Measurements from ENCODE around the gene NRXN3. TPM values are rescaled to one million over a fixed set of nuclear protein-coding genes. Genes with fewer than 3 reads are reported as not detected.

Gene NRXN3
- total RNA-seq, 1 experiment from 2014 or later, result not detected

GRCh38 chr14:79193689-79194477, 1023.7 kb downstream of the NRXN3 start:
- ChIA-PET CTCF (no interaction called here), POLR2A (no interaction called here)
- H3K9me3 ChIP-seq (ENCODE audit: control insufficient read depth, insufficient read depth, low read depth, low read length), result no peaks in the 10 kb centered on the region
- no peak overlapping the region for H3K4me3 ChIP-seq (ENCODE audit: low read depth in 2 of 2, low read length in 2 of 2)
- H3K4me1 ChIP-seq (ENCODE audit: control insufficient read depth, insufficient read depth, low read length), result no peaks in the 10 kb centered on the region
- no peak for ATAC-seq
- H3K36me3 ChIP-seq (ENCODE audit: control insufficient read depth, insufficient read depth, low read length), result no peaks in the 10 kb centered on the region
- TF ChIP-seq CTCF (IDR thresholded peaks at IDR 0.05), result no peak
- TF ChIP-seq SIN3A (IDR thresholded peaks at IDR 0.05; ENCODE audit: borderline replicate concordance, insufficient read depth, low read depth, low read length), result no peak
- no peak for TF ChIP-seq REST (IDR thresholded peaks at IDR 0.05; ENCODE audit: insufficient read depth in 1 of 2, low read depth in 2 of 2, low read length in 1 of 2)
- TF ChIP-seq POLR2AphosphoS5 (IDR thresholded peaks at IDR 0.05; ENCODE audit: low read depth, low read length), result no peak
- TF ChIP-seq TCF7L2 (IDR thresholded peaks at IDR 0.05; ENCODE audit: low read depth, low read length), result no peak
- no peak for DNase-seq (ENCODE audit: low read depth, low spot score)
- no TSS peak for BruUV-seq (replicated peaks)
- intact Hi-C loops (cut with micrococcal nuclease; ENCODE audit: unreplicated experiment), result no loop called here
- no peaks in the 10 kb centered on the region for H3K27me3 ChIP-seq (ENCODE audit: control insufficient read depth, insufficient read depth, low read length)
- in situ Hi-C loops (cut with HindIII; ENCODE audit: low pct_unique_long_range_greater_than_20kb, low sequenced_read_pairs), result no loop called here
- H3K27ac ChIP-seq (ENCODE audit: low read length), result no peak overlapping the region

GRCh38 chr14:79196216-79196615, 1026.0 kb downstream of the NRXN3 start:
- ChIA-PET POLR2A (no interaction called here), CTCF (no interaction called here)
- no peak overlapping the region for H3K27ac ChIP-seq (ENCODE audit: low read length)
- H3K9me3 ChIP-seq (ENCODE audit: control insufficient read depth, insufficient read depth, low read depth, low read length), result no peaks in the 10 kb centered on the region
- intact Hi-C loops (cut with micrococcal nuclease; ENCODE audit: unreplicated experiment) (no loop called here), in situ Hi-C loops (cut with HindIII; ENCODE audit: low pct_unique_long_range_greater_than_20kb, low sequenced_read_pairs) (no loop called here)
- H3K36me3 ChIP-seq (ENCODE audit: control insufficient read depth, insufficient read depth, low read length), result no peaks in the 10 kb centered on the region
- no peak for DNase-seq (ENCODE audit: low read depth, low spot score)
- ATAC-seq, result no peak
- no TSS peak for BruUV-seq (replicated peaks)
- H3K4me3 ChIP-seq (ENCODE audit: low read depth in 2 of 2, low read length in 2 of 2), result no peak overlapping the region
- no peaks in the 10 kb centered on the region for H3K27me3 ChIP-seq (ENCODE audit: control insufficient read depth, insufficient read depth, low read length)
- no peak for TF ChIP-seq POLR2AphosphoS5 (IDR thresholded peaks at IDR 0.05; ENCODE audit: low read depth, low read length)
- TF ChIP-seq CTCF (IDR thresholded peaks at IDR 0.05), result no peak
- TF ChIP-seq REST (IDR thresholded peaks at IDR 0.05; ENCODE audit: insufficient read depth in 1 of 2, low read depth in 2 of 2, low read length in 1 of 2), result no peak
- no peaks in the 10 kb centered on the region for H3K4me1 ChIP-seq (ENCODE audit: control insufficient read depth, insufficient read depth, low read length)

All from Panc1 (cell line).